Bronchial epithelial cell (primary cell): Measurements from ENCODE around the gene VSIG10L. TPM values are rescaled to one million over a fixed set of nuclear protein-coding genes. Genes with fewer than 3 reads are reported as not detected.

ENCODE experiments used
- DNase-seq: peaks from one replicate; pipeline ENCODE4 v3.0.0-alpha.2; 2010; ENCODE audit warnings: low read depth
- FAIRE-seq: peaks from 2 replicates; lab custom pipeline; 2011; peaks lifted over from hg19 to GRCh38; lab: Jason Lieb, UNC
- H3K27me3 ChIP-seq: 2 replicates; pipeline ENCODE4 v1.5.1; 2011; ENCODE audit warnings: low read length; ENCODE audit not compliant: control insufficient read depth, insufficient read depth
- H3K36me3 ChIP-seq: 2 replicates; pipeline ENCODE4 v1.5.1; 2011; ENCODE audit warnings: low read length; ENCODE audit not compliant: control insufficient read depth, insufficient read depth
- H3K4me3 ChIP-seq: 2 replicates; pipeline ENCODE4 v1.5.1; 2011; ENCODE audit warnings: mild to moderate bottlenecking, low read depth, low read length, control low read depth
- CTCF ChIP-seq: IDR thresholded peaks from 2 replicates; pipeline ENCODE4 v1.5.1; 2011; ENCODE audit warnings: mild to moderate bottlenecking, moderate library complexity, low read length, control low read depth, inconsistent platforms; ENCODE audit not compliant: insufficient read depth, severe bottlenecking
- total RNA-seq: library from RNA; depleted of rRNA; stranded (reverse); fragments of >200 nt; gene quantifications from 2 replicates; pipeline ENCODE4 v1.2.1, GENCODE V29; 2014

Gene VSIG10L
- total RNA-seq, 1 donor from 2014 or later = 0.53 TPM

- H3K27me3 ChIP-seq = no peaks in the 10 kb centered on the region
- no peak for FAIRE-seq
- no peaks in the 10 kb centered on the region for H3K36me3 ChIP-seq
- DNase-seq = no peak
- H3K4me3 ChIP-seq = no peak within 1 kb of the TSS
- no peak for TF ChIP-seq CTCF
Measured at GRCh38 chr19:51311351-51312257, 30.3 kb downstream of the VSIG10L start, which contains the start of gene IGLON5. IGLON5 (plus strand) TSS chr19:51311644; CDS start chr19:51311848, 204 bp downstream.

GRCh38 chr19:51305479-51305878, 36.5 kb downstream of the VSIG10L start:
- no peaks in the 10 kb centered on the region for H3K27me3 ChIP-seq
- DNase-seq = no peak
- no peak for FAIRE-seq

GRCh38 chr19:51301266-51301665, 40.7 kb downstream of the VSIG10L start:
- TF ChIP-seq CTCF = no peak
- no peaks in the 10 kb centered on the region for H3K36me3 ChIP-seq
- no peak overlapping the region for H3K4me3 ChIP-seq
- H3K27me3 ChIP-seq = no peaks in the 10 kb centered on the region
- FAIRE-seq = no peak
- no peak for DNase-seq

More at GRCh38 chr19:51305479-51305878, 36.5 kb downstream of the VSIG10L start:
- no peak for TF ChIP-seq CTCF
- Histone ChIP-seq H3K4me3 (no peak overlapping the region), H3K36me3 (no peaks in the 10 kb centered on the region)

- no peak for TF ChIP-seq CTCF
- FAIRE-seq (no peak), DNase-seq (no peak)
- no peaks in the 10 kb centered on the region for H3K36me3 ChIP-seq
- no peaks in the 10 kb centered on the region for H3K27me3 ChIP-seq
- no peak overlapping the region for H3K4me3 ChIP-seq
Measured at GRCh38 chr19:51297406-51297805, 44.5 kb downstream of the VSIG10L start.

- FAIRE-seq (no peak), DNase-seq (no peak)
- no peaks in the 10 kb centered on the region for H3K36me3 ChIP-seq
- TF ChIP-seq CTCF = no peak
- no peaks in the 10 kb centered on the region for H3K27me3 ChIP-seq
- H3K4me3 ChIP-seq = no peak overlapping the region
Measured at GRCh38 chr19:51296336-51297093, 45.4 kb downstream of the VSIG10L start.
